H1 (cell line): ENCODE data around the gene KRTAP20-1. TPM values are rescaled to one million over a fixed set of nuclear protein-coding genes. Genes with fewer than 3 reads are reported as not detected.

Source experiments
- CTCF ChIA-PET: fragments of 300-600 bp; sonication (Branson Sonifier 250); formaldehyde crosslinking; loops from one replicate; lab custom pipeline; 2021; ENCODE audit not compliant: partially characterized antibody; lab: Charles Lee
- POLR2A ChIA-PET: fragments of 300-600 bp; sonication (Branson Sonifier 250); formaldehyde crosslinking; loops from one replicate; lab custom pipeline; 2021; ENCODE audit warnings: inconsistent platforms; ENCODE audit not compliant: partially characterized antibody; lab: Charles Lee
- DNase-seq, 2 experiments: peaks; one replicate each; pipeline versions ENCODE4 v3.0.0 to v3.0.0-alpha.2; 2010 to 2022; ENCODE audit warnings: low spot score in 2 of 2, low read depth in 1 of 2, mixed read lengths in 1 of 2
- FAIRE-seq: peaks from 2 replicates; lab custom pipeline; 2011; peaks lifted over from hg19 to GRCh38; lab: Jason Lieb, UNC
- H2AFZ ChIP-seq: 2 replicates; pipeline ENCODE4 v1.8.1; 2012; ENCODE audit warnings: low read length, inconsistent platforms
- H2AK5ac ChIP-seq: 2 replicates; pipeline ENCODE4 v1.6.1; 2013; ENCODE audit warnings: low read depth, low read length
- H2BK120ac ChIP-seq: replicated peaks from 2 replicates; pipeline ENCODE3; 2013; ENCODE audit warnings: low read depth, low read length, inconsistent platforms
- H2BK12ac ChIP-seq: 2 replicates; pipeline ENCODE4 v1.6.1; 2013; ENCODE audit warnings: low read depth, low read length
- H2BK15ac ChIP-seq: 2 replicates; pipeline ENCODE4 v1.6.1; 2013; ENCODE audit warnings: low read length
- H2BK20ac ChIP-seq: 2 replicates; pipeline ENCODE4 v1.6.1; 2013; ENCODE audit warnings: low read length
- H2BK5ac ChIP-seq: 2 replicates; pipeline ENCODE4 v1.6.1; 2013; ENCODE audit warnings: low read depth, low read length
- H3K14ac ChIP-seq: 2 replicates; pipeline ENCODE4 v1.6.1; 2013; ENCODE audit warnings: inconsistent platforms; ENCODE audit not compliant: insufficient read length
- H3K18ac ChIP-seq: 2 replicates; pipeline ENCODE4 v1.6.1; 2013; ENCODE audit warnings: low read length; ENCODE audit errors: extremely low read depth
- H3K23ac ChIP-seq: 2 replicates; pipeline ENCODE4 v1.6.1; 2013; ENCODE audit warnings: inconsistent platforms; ENCODE audit not compliant: insufficient read length
- H3K23me2 ChIP-seq: 2 replicates; pipeline ENCODE4 v1.6.1; 2013; ENCODE audit warnings: low read depth, low read length
- H3K27ac ChIP-seq: 2 replicates; pipeline ENCODE4 v1.6.1; 2011; ENCODE audit warnings: low read depth, low read length, inconsistent platforms
- H3K27me3 ChIP-seq, 4 experiments: replicated peaks in 1 of 4; 1 replicate in 1 of 4; 2 replicates in 3 of 4; pipeline versions ENCODE4 v1.6.1 to v1.8.1; 2011 to 2013; ENCODE audit warnings: low read length in 3 of 4, mild to moderate bottlenecking in 3 of 4, inconsistent platforms in 2 of 4, mixed read lengths in 2 of 4, moderate library complexity in 1 of 4; ENCODE audit not compliant: control insufficient read depth in 3 of 4, insufficient read depth in 3 of 4; ENCODE audit errors: extremely low read depth in 1 of 4
- H3K36me3 ChIP-seq, 4 experiments: 2 replicates each; pipeline versions ENCODE4 v1.6.1 to v1.8.1; 2011 to 2013; ENCODE audit warnings: mild to moderate bottlenecking in 4 of 4, low read length in 3 of 4, moderate library complexity in 2 of 4, control low read depth in 1 of 4, inconsistent platforms in 1 of 4; ENCODE audit not compliant: insufficient read depth in 4 of 4, control insufficient read depth in 2 of 4
- H3K4ac ChIP-seq: replicated peaks from 2 replicates; pipeline ENCODE3; 2013; ENCODE audit warnings: low read length, low read depth, mixed read lengths, inconsistent platforms; ENCODE audit not compliant: insufficient read length
- H3K4me1 ChIP-seq, 4 experiments: replicated peaks in 1 of 4; 1 replicate in 1 of 4; 2 replicates in 3 of 4; pipeline versions ENCODE4 v1.6.1 to v1.8.1; 2011 to 2013; ENCODE audit warnings: low read length in 3 of 4, inconsistent platforms in 2 of 4, mixed read lengths in 1 of 4; ENCODE audit not compliant: insufficient read depth in 4 of 4, control insufficient read depth in 3 of 4
- H3K4me2 ChIP-seq, 2 experiments: 2 replicates each; pipeline versions ENCODE4 v1.6.1 to v1.8.1; 2011 to 2013; ENCODE audit warnings: low read depth in 2 of 2, low read length in 2 of 2, control low read depth in 1 of 2, inconsistent platforms in 1 of 2, mild to moderate bottlenecking in 1 of 2; ENCODE audit not compliant: insufficient read depth in 1 of 2
- H3K4me3 ChIP-seq, 4 experiments: fragments of 200-600, 300-600 bp in 1 of 4; sonication (generic), shearing (Covaris generic), sonication (Bioruptor Twin) in 1 of 4; 2 replicates each; pipeline versions ENCODE4 v1.5.1 to v1.8.1; 2011 to 2016; ENCODE audit warnings: low read length in 4 of 4, low read depth in 3 of 4, control low read depth in 2 of 4, inconsistent platforms in 2 of 4, mild to moderate bottlenecking in 2 of 4, mixed read lengths in 1 of 4, moderate library complexity in 1 of 4; ENCODE audit not compliant: insufficient read depth in 2 of 4; ENCODE audit errors: extremely low read depth in 1 of 4
- H3K56ac ChIP-seq: replicated peaks from 2 replicates; pipeline ENCODE3; 2013; ENCODE audit warnings: low read depth, mild to moderate bottlenecking, mixed read lengths, low read length, inconsistent platforms; ENCODE audit not compliant: insufficient read length
- H3K79me1 ChIP-seq: 2 replicates; pipeline ENCODE4 v1.6.1; 2013; ENCODE audit warnings: low read depth, low read length, control low read depth
- H3K79me2 ChIP-seq, 2 experiments: 2 replicates each; pipeline versions ENCODE4 v1.6.1 to v1.8.1; 2012 to 2013; ENCODE audit warnings: low read length in 2 of 2, mild to moderate bottlenecking in 2 of 2, inconsistent platforms in 1 of 2; ENCODE audit not compliant: insufficient read depth in 2 of 2, control insufficient read depth in 1 of 2
- H3K9ac ChIP-seq, 4 experiments: replicated peaks in 1 of 4; 1 replicate in 1 of 4; 2 replicates in 3 of 4; pipeline versions ENCODE4 v1.6.1 to v1.8.1; 2011 to 2013; ENCODE audit warnings: low read depth in 3 of 4, low read length in 3 of 4, control low read depth in 2 of 4, mild to moderate bottlenecking in 2 of 4, moderate library complexity in 2 of 4, inconsistent platforms in 1 of 4; ENCODE audit errors: extremely low read depth in 1 of 4
- H3K9me3 ChIP-seq, 2 experiments: 2 replicates each; pipeline versions ENCODE4 v1.6.1 to v1.8.1; 2012 to 2013; ENCODE audit warnings: mild to moderate bottlenecking in 2 of 2, moderate library complexity in 2 of 2, control low read depth in 1 of 2, inconsistent platforms in 1 of 2, low read depth in 1 of 2, low read length in 1 of 2, mixed read lengths in 1 of 2; ENCODE audit not compliant: insufficient read depth in 2 of 2
- H4K20me1 ChIP-seq, 2 experiments: replicated peaks in 1 of 2; 2 replicates each; pipeline versions ENCODE3 to v1.8.1; 2011 to 2013; ENCODE audit warnings: inconsistent platforms in 2 of 2, low read length in 2 of 2, mild to moderate bottlenecking in 1 of 2; ENCODE audit not compliant: insufficient read depth in 2 of 2, control insufficient read depth in 1 of 2
- H4K5ac ChIP-seq: 2 replicates; pipeline ENCODE4 v1.6.1; 2013; ENCODE audit warnings: low read length, low read depth, mixed read lengths, inconsistent platforms; ENCODE audit not compliant: insufficient read length
- H4K8ac ChIP-seq: 2 replicates; pipeline ENCODE4 v1.8.0; 2013; ENCODE audit warnings: mild to moderate bottlenecking, moderate library complexity, low read length, inconsistent platforms; ENCODE audit not compliant: insufficient read depth; ENCODE audit errors: extremely low read depth
- H4K91ac ChIP-seq: replicated peaks from 2 replicates; pipeline ENCODE3; 2013; ENCODE audit warnings: low read length, mixed read lengths, inconsistent platforms; ENCODE audit not compliant: insufficient read length
- KDM4A ChIP-seq: IDR thresholded peaks from one replicate; pipeline ENCODE4 v1.7.1; 2012; ENCODE audit warnings: low read depth, mild to moderate bottlenecking, moderate library complexity, low read length, inconsistent platforms; ENCODE audit not compliant: severe bottlenecking
- RAD21 ChIP-seq, 2 experiments: IDR thresholded peaks in 1 of 2; conservative IDR thresholded peaks in 1 of 2; 2 replicates each; pipeline ENCODE4 v1.6.1; 2011; ENCODE audit warnings: low read depth in 2 of 2, low read length in 2 of 2, improper control_type of control experiment in 1 of 2, inconsistent platforms in 1 of 2, mild to moderate bottlenecking in 1 of 2, moderate library complexity in 1 of 2
- WGBS, 2 experiments: shearing (Covaris generic) in 1 of 2; methylation state at CpG; one replicate each; pipeline versions ENCODE4 v1.1.6 to v1.1.7; 2013 to 2015; ENCODE audit warnings: low lambda C conversion rate in 2 of 2, mixed read lengths in 2 of 2, inconsistent platforms in 1 of 2, low coverage in 1 of 2, missing lambda C conversion rate in 1 of 2; ENCODE audit not compliant: insufficient replicate concordance in 2 of 2, insufficient coverage in 1 of 2, insufficient read length in 1 of 2; ENCODE audit errors: extremely low coverage in 1 of 2, missing lambda C conversion rate in 1 of 2; 5-methylcytosine and 5-hydroxymethylcytosine counted together
- polyA plus RNA-seq, 7 experiments: library from polyadenylated mRNA; depleted of rRNA in 3 of 7; stranded (reverse) in 5 of 7; unstranded in 2 of 7; fragments of >200 nt in 5 of 7; fragments of 200-250 nt in 2 of 7; gene quantifications; 1 replicate in 5 of 7; 2 replicates in 1 of 7; 4 replicates in 1 of 7; pipeline versions ENCODE4 v1.2.1 to v1.2.3, GENCODE V29; 2011 to 2013; ENCODE audit warnings: missing spikeins in 2 of 7, mixed read lengths in 2 of 7
- total RNA-seq: library from RNA; stranded (reverse); fragmentation: NEBNext Ultra II Directional; extraction: Animal tissue kit (Norgen Biotek cat#: 25700); gene quantifications from 2 replicates; pipeline ENCODE4 v1.2.1, GENCODE V29; 2021

The KRTAP20-1 gene
- total and polyA plus RNA-seq, 2 of the 8 experiments (the other 6 are each of a cell fraction or from before 2014, with no cell fraction given), result not detected

GRCh38 chr21:30579346-30579745, 36.9 kb upstream of the KRTAP20-1 start:
- no peak overlapping the region for H2BK15ac ChIP-seq
- POLR2A ChIA-PET, result no interaction called here
- H3K27me3 ChIP-seq, result no peaks in the 10 kb centered on the region
- no peak overlapping the region for H3K56ac ChIP-seq
- no peak overlapping the region for H3K4ac ChIP-seq
- H2BK120ac ChIP-seq, result no peak overlapping the region
- no peak overlapping the region for H2AFZ ChIP-seq
- H4K8ac ChIP-seq, result no peak overlapping the region
- H3K27ac ChIP-seq, result no peak overlapping the region
- no peak overlapping the region for H2AK5ac ChIP-seq
- H3K4me1 ChIP-seq, result no peaks in the 10 kb centered on the region
- H4K20me1 ChIP-seq, result no peaks in the 10 kb centered on the region
- H3K9me3 ChIP-seq, result no peaks in the 10 kb centered on the region
- no peak overlapping the region for H3K14ac ChIP-seq
- H3K18ac ChIP-seq, result no peak overlapping the region
- CTCF ChIA-PET, result interaction anchor here (0.7 kb wide), 1 partner anchor 75 kb away, joined by 3 read pairs; no protein-coding TSS in a partner anchor
- 82% methylated on average over 1 of the region's 1 CpG; no CpG with 5 or more reads in 1 of the 2 experiments for whole genome bisulfite sequencing, 2 experiments
- H3K9ac ChIP-seq, result no peak overlapping the region
- H2BK20ac ChIP-seq, result no peak overlapping the region
- no peak overlapping the region for H2BK12ac ChIP-seq
- H3K4me2 ChIP-seq, result no peak overlapping the region
- H3K79me1 ChIP-seq, result no peaks in the 10 kb centered on the region
- FAIRE-seq (no peak), DNase-seq (no peak)
- H4K91ac ChIP-seq, result no peak overlapping the region
- no peak overlapping the region for H4K5ac ChIP-seq
- no peak overlapping the region for H2BK5ac ChIP-seq
- H3K36me3 ChIP-seq, result no peaks in the 10 kb centered on the region
- H3K23me2 ChIP-seq, result no peaks in the 10 kb centered on the region
- no peak overlapping the region for H3K4me3 ChIP-seq
- no peak for TF ChIP-seq RAD21 (IDR thresholded peaks at IDR 0.05 in 1 of 2, conservative IDR thresholded peaks at IDR 0.05 in 1 of 2; ENCODE audit: low read depth in 2 of 2, low read length in 2 of 2)
- no peak for TF ChIP-seq KDM4A
- TF ChIP-seq, all 59 proteins: peak for 0
- Histone ChIP-seq H3K79me2 (no peaks in the 10 kb centered on the region), H3K23ac (no peak overlapping the region)
